C4-2B (cell line): ENCODE data around the gene CA14.

Source experiments
- CTCF ChIP-seq: fragments of 450-650 bp; conservative IDR thresholded peaks from 2 replicates; pipeline ENCODE4 v1.5.1; 2017; ENCODE audit warnings: mild to moderate bottlenecking
- ZFX ChIP-seq: fragments of 450-650 bp; IDR thresholded peaks from 2 replicates; pipeline ENCODE4 v1.6.1; 2017

- TF ChIP-seq CTCF (no peak), ZFX (no peak)
These were observed 10.3 kb downstream of the CA14 start for GRCh38 chr1:150267896-150268295.
